HuH-7 (cell line): ENCODE data around the gene FHIT.
"Not testable (repeated sequence)": the region's sequence is repeated elsewhere in the genome, so short reads cannot be mapped to it uniquely, and the experiment has no call there.

ENCODE experiments used
- DNase-seq: peaks from one replicate; pipeline ENCODE4 v3.0.0; 2011; ENCODE audit warnings: low spot score

FHIT gene

DNA sequence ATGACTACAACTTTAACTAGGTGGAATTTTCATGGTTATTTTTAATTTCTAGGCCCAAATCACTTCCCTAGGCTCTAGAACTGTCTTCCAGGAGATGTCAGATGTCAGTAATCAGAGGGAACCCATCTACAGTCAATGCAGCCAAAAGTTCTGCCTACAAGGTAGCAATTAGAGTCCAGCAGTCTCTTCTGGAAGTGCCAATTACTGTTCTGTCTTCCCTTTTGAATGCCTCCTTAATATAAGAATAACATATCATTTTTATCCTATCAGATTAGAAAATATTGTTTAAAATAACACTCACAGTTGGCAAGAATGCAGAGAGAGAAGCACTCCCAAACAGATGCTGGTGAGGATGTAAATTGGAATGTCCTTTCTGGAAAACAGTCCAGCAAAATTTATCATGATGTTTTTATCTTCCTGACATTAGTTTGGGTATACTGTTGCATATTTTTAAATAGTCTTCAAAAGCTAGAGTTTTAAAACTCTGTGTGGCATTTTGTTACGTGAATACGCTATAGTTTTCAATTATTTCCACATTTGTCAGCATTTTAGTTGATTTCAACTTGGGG is 543.7 kb downstream of the FHIT start:
- no peak for DNase-seq

DNA sequence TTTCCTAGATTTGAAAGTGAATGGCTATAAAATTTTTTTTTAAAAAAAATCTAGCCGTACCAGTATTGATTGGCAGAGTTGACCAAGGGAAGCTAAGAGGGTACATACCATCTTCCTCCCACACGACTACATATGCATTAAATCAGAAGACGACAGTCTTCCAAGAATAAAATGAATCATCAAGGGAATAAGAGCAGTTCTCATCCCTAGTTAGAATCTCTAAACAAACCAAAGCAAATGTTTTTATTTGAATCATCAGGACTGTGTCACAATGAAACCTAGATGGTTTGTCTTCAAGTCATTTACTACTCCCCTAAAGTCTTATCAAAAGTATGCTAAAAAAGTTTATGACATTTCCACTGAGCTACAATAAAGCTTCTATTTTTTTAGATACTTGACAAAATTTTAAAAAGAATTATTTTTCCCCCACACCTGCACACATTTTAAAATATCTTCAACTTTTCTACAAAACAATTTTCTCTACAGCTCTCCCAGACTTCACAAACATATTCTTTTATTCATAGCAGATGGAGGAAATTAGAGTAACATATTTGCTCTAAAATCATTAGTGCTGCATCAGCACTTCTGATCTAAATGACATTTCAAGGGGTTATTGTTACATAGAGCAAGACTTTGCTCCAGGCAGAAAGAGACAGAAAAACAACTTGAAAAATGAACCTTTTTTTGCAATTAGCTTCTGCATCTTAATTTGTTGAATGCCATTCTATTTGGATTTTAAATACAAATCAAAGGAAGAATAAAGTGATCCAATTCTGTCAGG is 547.1 kb downstream of the FHIT start:
- DNase-seq, result no peak

DNA sequence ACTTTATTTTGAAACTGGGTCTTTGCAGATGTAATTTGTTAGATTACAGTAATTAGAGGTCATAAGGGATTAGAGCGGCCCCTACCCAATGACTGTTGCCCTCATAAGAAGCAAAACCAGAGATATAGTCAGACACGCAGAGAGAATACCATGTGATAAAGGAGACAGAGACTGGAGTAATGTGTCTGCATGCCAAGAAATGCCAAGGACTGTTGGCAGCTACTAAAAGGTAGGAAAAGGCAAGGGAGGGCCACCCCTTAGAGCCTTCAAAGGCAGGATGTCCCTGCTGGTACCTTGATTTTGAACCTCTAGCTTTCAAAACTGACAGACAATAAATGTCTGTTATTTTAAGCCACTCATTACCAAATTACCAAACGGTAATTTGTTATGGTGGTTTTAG is 548.2 kb downstream of the FHIT start:
- DNase-seq, result no peak

DNA sequence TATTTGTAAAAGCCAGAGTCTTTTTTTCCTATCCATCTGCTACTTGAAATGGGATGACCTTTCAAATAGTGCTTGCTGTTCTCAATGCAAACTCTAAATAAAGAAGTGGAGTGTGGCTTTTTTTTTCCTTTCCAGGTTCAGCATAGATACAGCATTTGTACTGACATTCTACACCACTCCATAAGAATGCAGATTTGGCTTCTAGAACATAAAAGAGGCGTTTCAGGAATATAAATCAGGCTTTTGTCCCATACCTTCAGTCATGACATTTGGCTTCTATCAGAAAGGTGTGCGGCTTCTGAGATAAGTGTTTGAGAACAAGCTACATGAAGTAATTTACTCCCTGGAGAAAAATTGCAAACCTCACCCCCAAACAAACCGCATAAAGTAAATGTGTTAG is 553.1 kb downstream of the FHIT start:
- no peak for DNase-seq

DNA sequence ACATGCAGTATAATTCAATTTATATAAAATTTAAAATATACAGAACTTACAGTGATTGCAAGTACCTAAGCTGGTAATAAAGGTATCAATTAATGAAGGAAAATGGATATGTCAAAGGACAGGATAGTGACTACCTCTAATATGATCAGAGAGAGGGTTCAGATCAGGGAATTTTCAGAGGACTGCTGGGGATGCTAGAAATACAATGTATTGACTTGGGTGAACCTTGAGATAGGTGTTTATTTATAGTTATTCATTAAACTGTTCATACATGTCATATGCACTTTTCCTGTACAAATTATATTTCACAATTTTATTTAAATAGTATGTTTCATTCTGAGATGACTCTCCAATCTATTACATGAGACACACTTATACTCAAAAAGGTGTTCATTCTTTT is 554.1 kb downstream of the FHIT start:
- DNase-seq, result no peak

DNA sequence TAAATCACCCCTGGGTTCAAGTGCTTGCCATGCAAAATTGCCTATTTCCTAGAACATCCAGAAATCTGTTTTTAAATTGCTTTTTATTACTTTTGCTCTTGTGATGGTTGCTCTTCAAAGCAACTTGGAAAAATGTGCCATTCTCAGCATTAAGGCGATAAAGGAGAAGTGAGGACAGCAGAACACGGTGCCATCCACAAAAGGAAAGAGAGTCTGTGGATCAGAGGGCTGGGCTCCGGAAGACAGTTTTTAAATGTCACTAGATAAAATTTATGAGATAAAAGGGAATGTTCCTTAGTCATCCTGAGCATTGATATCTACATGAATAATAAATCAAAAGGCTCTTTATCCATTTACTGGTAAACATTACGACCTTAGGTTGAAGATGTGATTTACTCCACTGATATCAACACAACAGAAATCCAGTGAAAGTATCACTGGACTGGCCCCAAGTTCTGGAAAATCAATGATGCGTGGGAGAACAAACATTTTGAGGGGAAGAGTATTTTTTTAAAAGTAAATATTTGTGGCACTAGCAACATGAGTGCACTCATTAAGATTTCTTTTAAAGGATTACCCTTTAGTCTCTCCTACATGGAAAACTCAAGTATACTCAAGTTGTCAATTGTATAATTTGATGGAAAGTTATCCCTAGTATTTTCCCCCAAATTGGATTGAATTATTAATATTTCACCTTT is 554.7 kb downstream of the FHIT start:
- no peak for DNase-seq

DNA sequence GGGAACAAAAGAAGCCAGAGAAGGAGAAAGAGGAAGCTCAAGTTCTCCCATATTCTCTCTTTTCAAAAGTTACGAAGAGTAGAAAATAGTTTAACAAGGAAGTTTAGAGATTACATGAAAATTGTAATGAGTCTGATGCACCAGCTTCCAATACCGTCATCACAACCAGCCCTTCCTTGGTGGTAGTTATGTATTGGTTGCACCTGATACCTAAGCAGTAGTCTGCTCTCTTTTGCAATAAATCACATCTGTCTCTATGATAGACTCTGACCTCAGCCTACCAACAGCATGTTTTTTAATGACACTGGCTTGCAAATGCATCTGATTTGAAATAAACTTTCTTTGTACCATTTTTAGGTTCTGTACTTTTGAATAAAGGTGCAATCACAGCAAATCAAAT is 575.8 kb downstream of the FHIT start:
- DNase-seq, result no peak

DNA sequence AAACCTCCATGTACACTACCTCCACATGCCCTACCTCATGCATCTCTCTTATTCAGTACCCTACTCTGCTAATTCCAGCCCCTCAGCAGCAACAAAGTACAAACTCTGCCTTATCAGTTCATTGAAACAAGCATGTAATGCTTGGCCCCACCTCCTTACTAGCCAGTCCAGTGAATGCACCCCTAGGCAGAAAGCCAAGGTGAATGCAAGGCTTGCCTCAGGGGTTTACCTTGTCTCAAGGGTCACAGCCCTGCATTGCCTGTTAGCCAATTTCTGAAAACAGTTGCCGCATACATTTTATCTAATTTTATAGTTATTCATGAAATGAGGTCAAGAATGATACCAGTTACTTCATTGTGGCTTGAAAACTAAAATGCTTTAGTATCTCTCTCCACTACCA is 576.4 kb downstream of the FHIT start:
- DNase-seq, result no peak

DNA sequence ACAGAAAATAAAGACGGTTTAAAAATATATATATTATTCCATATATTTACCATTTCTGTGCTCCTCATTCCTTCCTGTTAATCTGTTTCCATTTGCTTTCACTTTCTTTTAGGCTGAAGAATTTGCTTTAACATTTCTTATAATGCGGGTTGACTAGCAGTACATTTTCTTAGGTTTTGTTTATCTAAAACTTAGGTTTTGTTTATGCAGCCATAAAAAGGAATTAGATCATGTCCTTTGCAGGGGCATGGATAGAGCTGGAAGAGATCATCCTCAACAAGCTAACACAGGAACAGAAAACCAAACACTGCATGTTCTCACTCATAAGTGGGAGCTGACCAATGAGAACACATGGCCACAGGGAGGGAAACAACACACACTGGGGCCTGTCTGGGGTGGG is 578.1 kb downstream of the FHIT start:
- DNase-seq, result no peak

DNA sequence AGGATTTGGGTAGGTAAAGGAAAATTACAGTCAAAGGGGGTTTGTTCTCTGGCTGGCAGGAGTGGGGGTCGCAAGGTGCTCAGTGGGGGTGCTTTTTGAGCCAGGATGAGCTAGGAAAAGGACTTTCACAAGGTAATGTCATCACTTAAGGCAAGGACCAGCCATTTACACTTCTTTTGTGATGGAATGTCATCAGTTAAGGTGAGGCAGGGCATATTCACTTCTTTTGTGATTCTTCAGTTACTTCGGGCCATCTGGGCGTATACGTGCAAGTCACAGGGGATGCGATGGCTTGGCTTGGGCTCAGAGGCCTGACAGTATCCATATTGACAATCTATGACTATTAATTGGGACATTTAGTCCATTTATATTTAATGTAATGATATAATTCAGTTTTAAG is 578.9 kb downstream of the FHIT start:
- DNase-seq, result not testable (repeated sequence)

DNA sequence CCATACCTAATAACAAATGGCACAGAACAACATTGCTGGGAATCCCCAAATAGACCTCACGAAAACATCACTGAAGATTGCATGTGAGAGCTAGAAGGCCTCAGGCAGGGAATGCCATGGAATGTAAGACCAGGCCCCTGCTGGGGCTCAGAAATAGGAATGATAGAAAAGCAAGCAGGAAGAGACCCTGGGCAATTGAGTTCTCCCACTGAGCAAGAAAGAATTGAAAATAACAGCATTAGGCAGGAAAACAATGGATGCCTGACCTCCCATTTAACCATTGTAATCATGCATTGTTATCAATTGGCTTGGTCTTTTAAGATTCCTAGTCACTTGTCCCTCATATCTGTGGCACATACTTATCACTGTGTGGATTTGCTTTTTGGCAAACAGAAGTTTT is 581.6 kb downstream of the FHIT start:
- no peak for DNase-seq

DNA sequence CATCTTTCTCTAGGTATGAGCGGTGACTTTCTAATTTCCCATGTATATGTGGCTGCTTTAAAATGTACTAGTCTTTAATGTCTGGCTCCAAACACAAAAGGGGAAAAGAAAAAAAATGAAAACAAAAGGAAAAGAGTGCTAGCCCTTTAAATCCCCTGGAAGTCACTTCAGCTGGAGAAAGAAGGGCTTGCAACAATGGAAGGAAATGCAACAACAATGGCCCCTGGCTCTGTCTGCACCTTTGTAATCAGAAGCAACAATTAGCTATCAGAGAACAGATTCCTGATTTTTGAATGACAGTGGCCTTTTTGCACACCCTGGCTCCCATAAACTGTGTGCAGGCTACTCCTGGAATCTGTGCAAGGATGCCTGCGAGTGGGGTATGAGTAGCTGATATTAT is 591.2 kb downstream of the FHIT start:
- no peak for DNase-seq

DNA sequence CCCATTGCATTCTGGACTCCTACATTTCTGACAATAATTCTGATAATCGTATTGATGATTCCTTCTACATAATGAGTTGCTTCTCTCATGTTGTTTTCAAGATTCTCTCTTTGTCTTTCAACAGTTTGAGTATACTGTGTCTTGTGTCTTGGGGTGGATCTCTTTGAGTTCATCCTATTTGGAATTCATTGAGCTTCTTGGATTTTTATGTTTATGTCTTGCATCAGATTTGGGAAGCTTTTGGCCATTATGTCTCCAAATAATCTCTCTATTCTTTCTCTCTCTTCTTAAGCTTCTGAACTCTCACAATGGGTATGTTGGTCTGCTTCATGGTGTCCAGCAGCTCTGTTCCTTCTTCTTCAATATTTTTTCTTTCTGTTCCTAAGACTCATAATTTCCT is 592.2 kb downstream of the FHIT start:
- no peak for DNase-seq

DNA sequence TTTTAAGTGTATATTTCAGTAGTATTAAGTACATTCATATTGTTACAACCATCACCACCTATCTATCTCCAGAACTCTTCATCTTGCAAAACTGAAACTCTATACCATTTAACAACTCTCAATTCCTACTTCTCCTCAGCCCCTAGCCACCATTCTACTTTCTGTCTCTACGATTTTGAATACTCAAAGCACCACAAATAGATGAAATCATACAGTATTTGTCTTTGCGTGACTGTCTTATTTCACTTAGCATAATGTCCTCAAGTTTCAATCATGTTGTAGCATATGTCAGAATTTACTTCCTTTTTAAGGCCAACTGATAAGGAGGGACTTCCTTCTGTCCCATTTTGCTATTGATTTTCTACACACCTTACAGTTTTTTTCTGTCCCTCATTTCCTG is 593.3 kb downstream of the FHIT start:
- DNase-seq, result no peak

DNA sequence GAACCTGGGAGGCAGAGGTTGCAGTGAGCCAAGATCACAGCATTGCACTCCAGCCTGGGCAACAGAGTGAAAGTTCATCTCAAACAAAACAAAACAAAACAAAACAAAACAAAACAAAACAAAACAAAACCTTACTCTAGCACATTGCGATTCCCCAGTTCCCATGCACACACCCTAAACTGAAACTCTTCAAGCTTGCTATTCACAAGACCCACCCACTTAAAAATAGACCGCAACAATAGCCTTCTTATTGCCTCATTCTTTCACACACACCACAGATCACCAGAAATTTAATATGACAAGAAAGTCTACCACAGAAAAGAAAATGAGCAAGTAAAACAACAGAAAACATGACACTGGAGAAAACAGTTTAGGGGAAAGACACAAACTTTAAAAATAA is 598.4 kb downstream of the FHIT start:
- no peak for DNase-seq

DNA sequence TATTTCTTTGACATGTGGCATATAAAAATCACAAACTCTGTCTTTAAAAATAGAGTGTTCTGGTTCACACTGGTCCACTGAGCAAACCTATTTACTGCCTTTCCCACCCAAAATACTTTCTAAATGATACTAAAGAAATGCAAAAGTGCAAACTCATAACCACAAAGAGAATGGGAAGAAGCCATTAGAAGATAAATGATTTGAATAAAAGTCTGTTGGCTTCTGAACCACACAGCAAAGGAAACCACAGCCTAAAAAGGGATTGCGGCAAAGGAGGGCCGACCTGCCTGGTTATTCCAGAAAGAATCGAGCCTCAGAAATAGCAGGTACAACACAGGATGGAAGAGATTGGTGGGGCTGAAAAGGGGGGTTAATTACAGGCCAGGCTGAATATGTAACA is 599.5 kb downstream of the FHIT start:
- no peak for DNase-seq

DNA sequence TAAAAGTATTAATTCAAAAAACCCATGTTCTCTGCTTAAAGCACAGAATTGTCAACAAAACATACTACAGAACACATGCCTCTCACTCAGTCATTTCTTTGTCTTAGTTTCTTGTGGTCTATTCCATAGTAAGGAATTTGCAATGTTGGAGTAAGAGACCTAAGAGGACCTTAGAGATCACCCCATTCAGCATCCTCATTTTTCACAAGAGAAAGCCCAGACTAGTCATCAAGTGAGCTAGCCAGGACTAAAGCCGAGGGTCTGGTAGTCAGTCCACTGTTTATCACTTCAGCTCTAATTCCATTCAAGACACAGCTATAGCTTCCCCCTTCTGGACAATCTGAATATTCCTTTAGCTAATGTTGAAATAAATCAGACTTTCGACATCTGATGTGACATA is 601.1 kb downstream of the FHIT start:
- DNase-seq, result no peak

DNA sequence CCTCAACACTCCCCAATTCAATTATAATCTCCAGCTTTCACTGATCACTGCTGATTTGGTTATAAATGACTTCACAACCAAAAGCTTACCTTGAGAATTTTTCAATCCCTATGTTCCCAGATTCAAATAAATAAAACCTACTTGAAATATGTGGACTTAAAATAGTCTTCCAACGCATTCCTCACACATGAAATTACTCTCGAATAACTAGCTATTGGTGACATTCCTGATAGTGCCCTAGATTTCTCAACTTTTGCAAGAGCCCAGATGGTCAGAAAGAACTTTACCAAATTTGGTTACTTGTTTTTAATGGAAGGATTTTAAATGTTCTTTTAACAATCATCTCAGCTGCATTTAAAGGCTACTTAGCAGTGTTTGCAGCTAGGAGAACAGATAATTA is 605.5 kb downstream of the FHIT start:
- no peak for DNase-seq

DNA sequence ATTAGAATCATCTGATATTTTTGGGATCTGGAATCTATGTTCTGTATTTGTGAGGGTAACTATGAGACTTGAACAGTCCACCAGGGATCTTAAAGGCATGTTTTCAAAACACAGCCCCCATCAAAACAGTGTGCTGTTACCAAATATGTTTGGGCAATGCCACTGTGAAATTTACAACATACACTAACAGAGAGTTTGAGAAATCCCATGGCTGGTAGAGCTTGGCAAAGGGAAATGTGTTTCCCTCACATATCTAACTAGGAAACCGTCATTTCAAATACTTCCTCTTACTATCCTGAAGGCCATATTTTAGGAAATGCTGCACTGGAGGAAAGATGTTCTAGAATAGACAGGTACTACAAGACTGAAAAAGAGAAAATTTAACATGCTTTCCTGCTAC is 607.4 kb downstream of the FHIT start:
- DNase-seq, result no peak

DNA sequence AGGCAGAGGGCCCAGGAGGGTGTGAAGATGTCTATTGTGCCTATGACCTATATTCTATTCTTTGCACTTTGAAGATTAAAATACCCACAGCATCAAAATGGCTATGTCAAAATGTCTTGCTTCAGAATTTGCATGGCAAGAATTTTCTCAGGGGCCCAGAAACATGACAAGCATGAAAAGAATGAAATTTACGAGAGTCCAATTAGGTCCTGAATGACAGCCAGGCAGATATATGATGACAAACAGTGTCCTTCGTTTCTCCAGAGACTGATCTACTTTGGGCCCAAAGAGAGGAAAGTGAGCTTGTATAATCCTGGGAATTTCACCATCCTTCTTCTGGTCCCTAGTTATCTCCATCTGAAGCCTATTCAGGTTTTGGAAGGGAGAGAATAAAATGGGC is 609.9 kb downstream of the FHIT start:
- DNase-seq, result no peak

DNA sequence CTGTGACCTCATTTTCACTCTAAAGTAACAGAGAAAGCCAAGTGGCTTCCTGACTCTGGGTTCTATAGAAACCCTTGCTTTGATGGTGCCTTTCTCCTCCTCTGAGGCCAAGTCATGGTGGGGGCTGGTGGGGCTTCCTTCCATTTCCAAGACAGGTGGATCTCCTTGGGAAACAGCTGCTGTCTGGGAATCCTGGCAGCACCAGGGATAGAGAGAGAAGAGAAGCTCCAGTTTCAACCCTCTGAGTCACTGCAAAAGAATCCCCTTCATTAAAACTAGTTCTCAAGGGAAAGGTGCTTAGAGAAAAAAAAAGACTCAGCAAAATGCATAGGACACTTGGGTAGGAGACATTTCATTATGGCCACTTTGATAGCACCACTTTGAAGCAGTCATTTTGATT is 614.4 kb downstream of the FHIT start:
- DNase-seq, result no peak

DNA sequence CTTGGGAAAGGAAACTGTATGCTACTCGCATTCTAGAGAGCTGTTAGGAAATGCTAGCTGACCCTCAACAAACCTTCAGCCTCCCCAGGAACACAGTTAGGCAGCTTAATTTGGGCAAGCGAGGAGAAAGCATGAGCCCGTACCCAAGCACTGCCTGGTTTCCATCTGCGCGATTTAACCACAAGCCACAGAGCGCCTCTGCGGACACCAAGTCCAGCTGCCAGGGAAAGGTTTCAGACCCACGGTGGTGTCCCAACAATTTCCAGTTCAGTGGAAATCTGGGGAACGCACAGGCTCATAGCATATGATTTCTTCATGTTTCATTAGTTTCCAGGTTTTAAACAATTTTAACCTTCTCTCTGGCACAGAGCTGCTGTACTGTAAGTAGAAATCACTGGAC is 617.6 kb downstream of the FHIT start:
- DNase-seq, result no peak

DNA sequence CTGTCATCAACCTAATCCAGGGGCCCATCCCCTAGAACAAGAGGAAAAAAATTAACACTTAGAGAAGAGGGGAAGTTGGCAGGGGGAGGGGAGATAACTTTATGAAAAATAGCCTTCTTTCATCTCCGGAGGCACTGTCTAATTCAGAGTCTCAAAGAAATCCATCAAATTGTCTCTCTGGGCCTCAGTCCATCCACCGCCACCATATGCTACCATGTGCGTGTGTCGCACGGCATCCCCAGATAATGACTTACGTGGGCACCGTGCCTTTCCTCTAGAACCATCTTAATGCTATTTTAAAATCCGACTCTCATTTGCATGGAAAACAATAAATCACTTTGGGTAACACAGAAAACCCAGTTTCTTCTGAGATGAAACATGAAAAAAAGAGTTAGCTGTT is 619.7 kb downstream of the FHIT start:
- DNase-seq, result no peak

DNA sequence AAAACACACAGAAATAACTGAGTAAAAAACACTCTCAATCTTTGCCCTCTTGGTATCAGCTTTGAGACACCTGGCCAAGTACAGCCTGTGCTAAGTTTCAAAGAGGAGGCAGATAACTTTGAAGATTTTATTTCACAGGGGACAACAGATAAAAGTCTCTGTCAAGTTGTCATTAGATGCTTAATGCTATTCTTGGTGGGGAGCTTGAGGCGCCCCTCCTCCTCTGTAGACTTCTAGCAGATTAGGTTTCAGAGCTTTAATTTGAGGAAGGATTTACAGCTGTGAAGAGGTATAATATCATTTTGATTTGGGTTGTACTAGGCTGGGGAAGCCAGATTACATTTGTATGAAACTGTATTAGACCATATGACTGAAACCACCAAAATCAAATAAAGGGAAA is 620.3 kb downstream of the FHIT start:
- DNase-seq, result no peak
